Measurements from ENCODE around the gene CABP7. TPM values are rescaled to one million over a fixed set of nuclear protein-coding genes. Genes with fewer than 3 reads are reported as not detected.

The CABP7 gene
- total and polyA plus RNA-seq, 10 donors: 0.04 to 0.37 (median 0.15) TPM; not detected in 5

DNA sequence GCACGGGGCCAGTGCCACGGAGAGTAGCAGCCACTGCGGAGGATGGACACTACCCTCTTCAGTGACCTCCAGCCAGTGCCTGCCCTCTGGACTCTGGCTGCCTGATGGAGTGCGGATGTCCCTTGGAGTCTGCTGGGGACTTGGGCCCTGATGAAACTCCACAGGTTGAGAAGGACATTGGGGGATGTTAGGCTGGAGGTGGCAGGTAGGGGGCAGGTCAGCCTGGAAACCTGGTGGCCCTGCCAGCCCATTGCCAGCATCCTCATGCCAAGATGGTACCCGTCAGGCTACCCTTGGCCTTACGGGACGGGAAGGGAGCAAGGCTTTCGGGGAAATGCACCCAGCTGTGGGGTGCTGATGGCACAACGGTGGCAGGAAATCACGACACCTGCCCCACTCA is 4.0 kb downstream of the CABP7 start:
- Histone ChIP-seq H3K36me3 (peaks cover 0 to 5% (median 0%) of the 10 kb centered on the region in 6 donors), H3K9me3 (no peaks in the 10 kb centered on the region), H3K4me3 (no peak overlapping the region), H3K27ac (no peak overlapping the region), H3K4me1 (peaks cover 0 to 27% (median 13%) of the 10 kb centered on the region in 6 donors), H3K27me3 (replicated peaks in 1 of 7) (peaks cover 0 to 69% (median 32%) of the 10 kb centered on the region in 7 donors)
- intact Hi-C loops (cut with DNase I; ENCODE audit: low total_unique reads): no loop called here
- TF ChIP-seq, protein P1, sequence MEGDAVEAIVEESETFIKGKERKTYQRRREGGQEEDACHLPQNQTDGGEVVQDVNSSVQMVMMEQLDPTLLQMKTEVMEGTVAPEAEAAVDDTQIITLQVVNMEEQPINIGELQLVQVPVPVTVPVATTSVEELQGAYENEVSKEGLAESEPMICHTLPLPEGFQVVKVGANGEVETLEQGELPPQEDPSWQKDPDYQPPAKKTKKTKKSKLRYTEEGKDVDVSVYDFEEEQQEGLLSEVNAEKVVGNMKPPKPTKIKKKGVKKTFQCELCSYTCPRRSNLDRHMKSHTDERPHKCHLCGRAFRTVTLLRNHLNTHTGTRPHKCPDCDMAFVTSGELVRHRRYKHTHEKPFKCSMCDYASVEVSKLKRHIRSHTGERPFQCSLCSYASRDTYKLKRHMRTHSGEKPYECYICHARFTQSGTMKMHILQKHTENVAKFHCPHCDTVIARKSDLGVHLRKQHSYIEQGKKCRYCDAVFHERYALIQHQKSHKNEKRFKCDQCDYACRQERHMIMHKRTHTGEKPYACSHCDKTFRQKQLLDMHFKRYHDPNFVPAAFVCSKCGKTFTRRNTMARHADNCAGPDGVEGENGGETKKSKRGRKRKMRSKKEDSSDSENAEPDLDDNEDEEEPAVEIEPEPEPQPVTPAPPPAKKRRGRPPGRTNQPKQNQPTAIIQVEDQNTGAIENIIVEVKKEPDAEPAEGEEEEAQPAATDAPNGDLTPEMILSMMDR (IDR thresholded peaks at IDR 0.05 in 8 of 11, conservative IDR thresholded peaks at IDR 0.05 in 3 of 11): no peak
- TF ChIP-seq POLR2AphosphoS5 (IDR thresholded peaks at IDR 0.05) (no peak), POLR2A (IDR thresholded peaks at IDR 0.05) (no peak)
- 80 to 92% (median 82%) methylated on average over 9 to 10 of the region's 10 CpGs for WGBS, 5 donors
- DNase-seq: no peak

DNA sequence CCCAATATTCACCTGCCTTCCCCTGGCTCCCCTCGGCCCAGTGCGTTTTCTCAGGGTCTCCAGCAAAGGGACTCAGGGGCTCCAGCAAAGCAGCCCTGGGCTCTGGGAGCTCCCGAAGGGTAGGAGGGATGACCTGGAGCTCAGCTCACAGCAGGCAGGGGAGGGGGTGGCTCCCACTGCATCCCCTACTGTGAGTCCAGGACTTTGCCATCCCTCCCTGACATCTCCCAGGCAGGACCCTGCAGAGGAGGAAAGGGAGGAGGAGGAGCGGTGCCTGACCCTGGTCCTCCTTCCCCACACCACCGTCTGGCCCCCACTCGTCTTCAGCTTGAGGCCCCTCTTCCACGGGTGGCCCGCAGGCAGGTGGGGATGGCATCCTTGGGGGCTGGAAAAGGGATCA is 5.0 kb downstream of the CABP7 start:
- intact Hi-C loops (cut with DNase I; ENCODE audit: low total_unique reads): no loop called here
- TF ChIP-seq POLR2A (IDR thresholded peaks at IDR 0.05) (no peak), POLR2AphosphoS5 (IDR thresholded peaks at IDR 0.05) (no peak)
- TF ChIP-seq, protein P1 (IDR thresholded peaks at IDR 0.05 in 8 of 11, conservative IDR thresholded peaks at IDR 0.05 in 3 of 11): no peak
- peaks cover 0 to 16% (median 0%) of the 10 kb centered on the region in 6 donors for H3K36me3 ChIP-seq
- no peak overlapping the region for H3K4me3 ChIP-seq
- peaks cover 0 to 58% (median 21%) of the 10 kb centered on the region in 7 donors for H3K27me3 ChIP-seq (replicated peaks in 1 of 7)
- DNase-seq: no peak
- no peaks in the 10 kb centered on the region for H3K9me3 ChIP-seq
- no peak overlapping the region for H3K27ac ChIP-seq
- WGBS, 5 donors: 58 to 80% (median 61%) methylated on average over 7 to 8 of the region's 8 CpGs
- H3K4me1 ChIP-seq: peaks cover 0 to 21% (median 7%) of the 10 kb centered on the region in 6 donors

DNA sequence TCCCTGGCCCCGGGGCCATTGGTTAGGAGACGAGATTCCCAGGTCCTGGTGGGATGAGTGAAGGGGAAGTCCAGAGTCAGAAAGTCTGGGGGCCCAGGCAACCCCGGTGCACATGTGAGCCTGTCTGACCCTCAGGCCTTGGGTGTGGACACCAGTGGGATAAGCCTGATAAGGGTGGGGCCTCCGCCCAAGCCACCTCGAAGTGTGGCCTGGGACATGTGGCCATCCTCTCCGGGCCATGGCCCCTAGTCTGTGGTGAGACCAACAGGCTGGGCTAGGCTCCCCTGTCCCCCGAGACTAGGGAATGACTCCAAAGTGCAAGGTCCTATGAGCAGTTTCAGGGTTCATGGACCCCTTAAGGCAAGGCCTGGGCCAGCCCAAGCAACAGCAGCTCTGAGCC is 6.3 kb downstream of the CABP7 start:
- Histone ChIP-seq H3K9me3 (no peaks in the 10 kb centered on the region), H3K4me1 (peaks cover 0 to 11% (median under 1%) of the 10 kb centered on the region in 6 donors), H3K4me3 (no peak overlapping the region), H3K27ac (no peak overlapping the region), H3K36me3 (peaks cover 0 to 28% (median 10%) of the 10 kb centered on the region in 6 donors), H3K27me3 (replicated peaks in 1 of 7) (peaks cover 0 to 46% (median 11%) of the 10 kb centered on the region in 7 donors)
- 59 to 79% (median 72%) methylated on average over 3 to 7 of the region's 7 CpGs for WGBS, 5 donors
- intact Hi-C loops (cut with DNase I; ENCODE audit: low total_unique reads): no loop called here
- no peak for TF ChIP-seq POLR2AphosphoS5 (IDR thresholded peaks at IDR 0.05)
- TF ChIP-seq, protein P1 (IDR thresholded peaks at IDR 0.05 in 8 of 11, conservative IDR thresholded peaks at IDR 0.05 in 3 of 11): no peak
- no peak for TF ChIP-seq POLR2A (IDR thresholded peaks at IDR 0.05)
- DNase-seq: no peak

- Histone ChIP-seq H3K4me3 (no peak overlapping the region), H3K27me3 (replicated peaks in 1 of 7) (peaks cover 0 to 40% (median 6%) of the 10 kb centered on the region in 7 donors), H3K9me3 (no peaks in the 10 kb centered on the region), H3K36me3 (peaks cover 0 to 32% (median 13%) of the 10 kb centered on the region in 6 donors), H3K4me1 (peaks cover 0 to 10% (median 0%) of the 10 kb centered on the region in 6 donors), H3K27ac (no peak overlapping the region)
- TF ChIP-seq POLR2AphosphoS5 (IDR thresholded peaks at IDR 0.05) (no peak), POLR2A (IDR thresholded peaks at IDR 0.05) (no peak)
- TF ChIP-seq, protein P1 (IDR thresholded peaks at IDR 0.05 in 8 of 11, conservative IDR thresholded peaks at IDR 0.05 in 3 of 11): no peak
- DNase-seq: no peak
- intact Hi-C loops (cut with DNase I; ENCODE audit: low total_unique reads): no loop called here
- WGBS, 5 donors: 45 to 55% (median 52%) methylated on average over 13 to 15 of the region's 15 CpGs
Measured at GRCh38 chr22:29726512-29727130, 6.8 kb downstream of the CABP7 start.
